ENCODE measurements around the gene OSCP1.
A peak's percentile ranks its signal among the peaks of the same experiment; 100 is the strongest.
"Not testable (repeated sequence)": the region's sequence is repeated elsewhere in the genome, so short reads cannot be mapped to it uniquely, and the experiment has no call there.

Gene OSCP1, protein sequence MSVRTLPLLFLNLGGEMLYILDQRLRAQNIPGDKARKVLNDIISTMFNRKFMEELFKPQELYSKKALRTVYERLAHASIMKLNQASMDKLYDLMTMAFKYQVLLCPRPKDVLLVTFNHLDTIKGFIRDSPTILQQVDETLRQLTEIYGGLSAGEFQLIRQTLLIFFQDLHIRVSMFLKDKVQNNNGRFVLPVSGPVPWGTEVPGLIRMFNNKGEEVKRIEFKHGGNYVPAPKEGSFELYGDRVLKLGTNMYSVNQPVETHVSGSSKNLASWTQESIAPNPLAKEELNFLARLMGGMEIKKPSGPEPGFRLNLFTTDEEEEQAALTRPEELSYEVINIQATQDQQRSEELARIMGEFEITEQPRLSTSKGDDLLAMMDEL

DNA sequence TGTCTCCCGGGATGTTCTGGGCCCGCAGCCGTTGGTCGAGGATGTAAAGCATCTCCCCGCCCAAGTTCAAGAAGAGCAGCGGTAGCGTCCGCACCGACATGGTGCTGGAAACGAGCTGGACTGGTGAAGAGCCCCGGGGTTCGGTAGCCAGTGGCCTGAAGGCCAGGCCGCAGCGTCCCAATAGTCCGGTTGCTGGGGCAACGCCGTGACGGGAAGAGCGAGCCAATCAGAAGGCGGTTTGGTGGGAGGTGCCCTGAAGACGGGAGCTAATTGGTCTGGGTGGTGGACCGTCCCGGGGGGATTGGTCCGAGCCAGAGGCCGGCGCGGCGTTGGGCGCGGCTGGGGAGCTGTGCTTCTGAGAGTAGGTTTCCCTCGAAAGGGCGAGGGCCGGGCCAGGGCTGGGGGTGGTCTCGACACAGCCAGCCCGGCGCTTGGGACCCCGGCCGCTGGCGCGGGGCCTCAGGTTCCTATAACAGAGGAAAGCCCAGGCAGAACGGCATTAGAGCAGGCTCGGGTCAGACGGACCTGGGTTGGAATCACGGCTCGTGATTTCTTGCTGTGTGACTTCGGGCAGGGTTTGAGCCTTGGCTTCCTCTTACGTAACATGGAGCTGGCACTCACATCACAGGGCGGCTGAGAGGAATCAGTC, at the start of gene OSCP1:
TSS of gene OSCP1 (minus strand) at position 182 of the 649 bp plus-strand sequence. CDS start at position 100, 82 bp downstream.
- DNase-seq (ENCODE audit: low read depth in 2 of 3, low spot score in 1 of 3): peak; percentile 75 to 81 (median 76)

DNA sequence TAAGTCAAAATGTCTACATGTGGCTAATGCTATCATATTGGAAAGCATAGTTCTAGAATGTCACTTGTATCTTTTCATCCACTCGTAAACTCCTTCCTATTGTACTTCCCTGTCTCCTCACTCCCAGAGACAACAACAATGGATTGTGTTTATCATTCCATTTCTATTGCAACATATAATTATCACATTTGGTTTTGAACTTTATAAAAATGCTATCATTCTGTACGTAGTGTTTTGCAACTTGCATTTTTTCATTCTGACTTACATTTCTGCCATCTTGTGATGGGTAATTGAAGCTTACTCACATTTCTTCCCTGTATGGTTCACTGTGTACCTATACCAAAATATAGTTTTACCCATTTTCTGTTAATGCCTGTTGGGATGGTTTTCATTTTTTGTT, 47.0 kb upstream of the OSCP1 start:
- DNase-seq (ENCODE audit: low read depth in 2 of 3, low spot score in 1 of 3): no peak

DNA sequence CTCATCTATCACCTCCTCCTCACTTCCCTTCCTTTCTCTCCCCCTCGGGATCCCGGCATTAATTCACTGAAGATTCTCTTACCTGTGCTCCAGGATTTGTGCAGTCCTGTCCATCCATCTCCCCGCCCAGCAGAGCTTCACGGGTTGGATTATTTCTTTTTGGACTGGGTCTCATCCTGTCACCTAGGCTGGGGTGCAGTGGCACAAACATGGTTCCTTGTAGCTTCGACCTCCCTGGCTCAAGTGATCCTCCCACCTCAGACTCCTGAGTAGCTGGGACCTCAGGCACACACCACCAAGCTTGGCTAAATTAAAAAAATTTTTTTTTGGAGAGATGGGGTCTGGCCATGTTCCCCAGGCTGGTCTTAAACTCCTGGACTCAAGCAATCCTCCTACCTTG, 44.7 kb upstream of the OSCP1 start:
- no peak for DNase-seq (ENCODE audit: low read depth in 2 of 3, low spot score in 1 of 3)

DNA sequence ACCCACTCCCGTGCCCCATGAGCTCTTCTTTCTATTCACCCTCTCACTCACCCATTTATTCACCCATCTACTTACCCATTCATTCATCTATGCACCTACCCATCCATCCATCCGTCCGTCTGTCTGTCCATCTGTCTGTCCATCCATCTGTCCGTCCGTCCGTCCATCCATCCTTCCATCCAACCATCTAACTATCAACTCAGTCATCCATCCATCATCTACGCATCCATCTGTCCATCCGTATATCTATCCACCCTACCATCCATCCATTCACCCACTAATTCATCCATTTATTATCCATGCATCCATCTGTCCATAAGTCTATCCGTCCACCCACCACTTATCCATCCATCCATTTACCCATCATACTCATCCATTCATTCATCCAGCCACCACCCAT, 43.3 kb upstream of the OSCP1 start:
- DNase-seq (ENCODE audit: low read depth in 2 of 3, low spot score in 1 of 3): no peak

DNA sequence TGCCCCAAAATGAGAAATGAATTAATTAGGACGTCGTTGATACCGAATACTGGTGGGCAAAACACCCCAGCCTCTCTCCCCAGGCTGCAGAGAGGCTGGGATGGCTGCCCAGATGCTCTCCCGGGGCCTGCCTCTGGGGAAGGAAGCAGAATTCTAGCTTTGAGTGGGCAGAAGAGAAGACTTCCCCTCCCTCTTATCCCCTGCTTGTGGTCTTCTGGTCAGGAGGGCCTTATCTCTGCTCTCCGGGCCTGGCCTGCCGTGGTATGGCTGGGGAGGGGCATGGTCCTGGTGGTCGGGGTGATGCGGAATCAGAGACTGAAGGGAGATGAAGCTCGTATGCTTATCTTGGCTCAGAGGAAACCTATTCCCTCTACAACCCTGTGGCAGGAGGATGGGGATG, 42.2 kb upstream of the OSCP1 start:
- DNase-seq (ENCODE audit: low read depth in 2 of 3, low spot score in 1 of 3): no peak

DNA sequence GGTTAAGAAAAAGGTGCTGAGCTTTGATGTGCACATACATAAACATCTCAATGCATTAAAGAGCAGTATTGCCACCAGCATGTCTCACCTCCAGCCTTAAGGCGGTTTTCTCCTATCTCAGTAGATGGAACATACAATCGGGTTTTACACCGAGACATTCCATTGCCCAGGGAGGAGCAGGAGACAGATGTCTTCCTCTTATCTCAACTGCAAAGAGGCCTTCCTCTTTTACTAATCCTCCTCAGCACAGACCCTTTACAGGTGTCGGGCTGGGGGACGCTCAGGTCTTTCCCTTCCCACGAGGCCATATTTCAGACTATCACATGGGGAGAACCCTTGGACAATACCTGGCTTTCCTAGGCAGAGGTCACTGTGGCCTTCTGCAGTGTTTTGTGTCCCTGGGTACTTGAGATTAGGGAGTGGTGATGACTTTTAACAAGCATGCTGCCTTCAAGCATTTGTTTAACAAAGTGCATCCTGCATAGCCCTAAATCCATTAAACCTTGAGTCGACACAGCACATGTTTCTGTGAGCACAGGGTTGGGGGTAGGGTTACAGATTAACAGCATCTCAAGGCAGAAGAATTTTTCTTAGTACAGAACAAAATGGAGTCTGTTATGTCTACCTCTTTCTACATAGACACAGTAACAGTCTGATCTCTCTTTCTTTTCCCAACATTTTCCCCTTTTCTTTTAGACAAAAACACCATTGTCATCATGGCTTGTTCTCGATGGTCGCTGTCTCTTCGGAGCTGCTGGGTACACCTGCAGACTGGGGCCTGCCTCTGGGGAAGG, 39.2 kb upstream of the OSCP1 start:
- not testable (repeated sequence) for DNase-seq (ENCODE audit: low read depth in 2 of 3, low spot score in 1 of 3)

DNA sequence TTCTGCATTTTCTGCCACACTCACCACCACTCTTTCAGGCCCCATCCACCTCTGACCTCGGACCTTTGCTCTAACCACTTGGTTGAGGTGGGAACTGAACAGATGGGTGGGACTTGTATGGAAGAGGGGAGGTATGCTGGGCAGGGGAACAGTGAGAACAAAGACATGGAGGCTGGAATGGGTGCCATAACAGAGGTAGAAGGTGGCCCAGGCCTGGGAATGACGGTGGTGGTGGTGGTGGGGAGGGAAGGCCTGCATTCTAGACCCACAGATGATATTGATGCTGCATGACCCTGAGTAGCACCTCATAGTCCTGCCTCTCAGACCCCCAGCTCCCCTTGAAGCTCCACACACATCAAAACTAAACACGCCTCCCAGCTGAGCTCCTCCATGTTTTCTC, 37.7 kb upstream of the OSCP1 start:
- no peak for DNase-seq (ENCODE audit: low read depth in 2 of 3, low spot score in 1 of 3)

DNA sequence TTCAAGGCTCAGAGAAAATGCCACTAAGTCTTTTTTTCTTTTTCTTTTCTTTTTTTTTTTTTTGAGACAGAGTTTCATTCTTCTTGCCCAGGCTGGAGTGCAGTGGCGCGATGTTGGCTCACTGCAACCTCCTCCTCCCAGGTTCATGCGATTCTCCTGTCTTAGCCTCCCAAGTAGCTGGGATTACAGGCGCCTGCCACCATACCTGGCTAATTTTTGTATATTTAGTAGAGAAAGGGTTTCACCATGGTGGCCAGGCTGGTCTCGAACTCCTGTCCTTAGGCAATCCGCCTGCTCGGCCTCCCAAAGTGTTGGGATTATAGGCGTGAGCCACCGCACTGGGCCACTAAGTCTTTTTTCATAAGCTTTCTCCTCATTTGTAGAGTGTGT, 37.1 kb upstream of the OSCP1 start:
- DNase-seq (ENCODE audit: low read depth in 2 of 3, low spot score in 1 of 3): not testable (repeated sequence)

DNA sequence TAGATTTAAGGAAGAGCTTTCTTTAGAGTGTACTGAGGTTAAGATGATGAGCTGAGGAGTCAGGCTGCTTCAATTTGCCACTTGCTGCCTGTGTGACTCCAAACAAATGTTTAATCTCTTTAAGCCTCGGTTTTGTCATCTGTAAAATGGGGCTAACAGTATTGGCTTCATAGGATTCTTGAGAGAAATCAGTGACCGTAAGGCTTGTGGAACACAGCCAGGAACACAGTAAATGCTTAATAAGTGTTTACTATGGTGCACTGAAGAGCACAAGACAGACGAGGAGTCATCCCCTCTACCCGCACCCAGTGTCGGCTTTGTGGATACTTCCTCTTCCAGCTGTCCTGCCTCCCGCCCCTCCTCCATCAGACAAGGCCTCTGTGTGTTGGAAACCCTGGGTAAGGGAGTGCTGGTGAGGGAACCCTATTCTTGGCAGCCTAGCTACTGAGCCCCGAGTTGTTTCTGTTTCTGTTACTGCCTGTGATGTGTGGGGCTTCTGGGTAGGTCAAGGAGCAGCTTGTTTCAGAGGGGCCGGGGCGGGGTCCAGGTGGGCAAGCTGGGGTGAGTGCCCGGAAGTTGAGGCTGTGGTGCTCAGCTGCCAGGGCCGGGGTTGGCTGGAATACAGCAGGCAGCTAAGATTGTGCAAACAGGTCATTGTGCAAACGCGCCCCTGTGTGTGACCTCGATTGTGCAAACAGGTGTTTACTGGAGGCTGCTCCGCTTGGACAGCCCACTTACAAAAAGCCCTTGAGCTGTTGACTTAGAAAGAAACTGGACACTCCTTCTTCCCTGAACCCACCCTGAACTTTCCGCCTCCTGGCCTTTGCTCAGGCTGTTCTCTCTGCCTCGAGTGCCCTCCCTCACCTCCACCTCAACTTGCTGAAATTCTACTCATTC, 36.4 kb upstream of the OSCP1 start:
- DNase-seq (ENCODE audit: low read depth in 2 of 3, low spot score in 1 of 3): no peak

DNA sequence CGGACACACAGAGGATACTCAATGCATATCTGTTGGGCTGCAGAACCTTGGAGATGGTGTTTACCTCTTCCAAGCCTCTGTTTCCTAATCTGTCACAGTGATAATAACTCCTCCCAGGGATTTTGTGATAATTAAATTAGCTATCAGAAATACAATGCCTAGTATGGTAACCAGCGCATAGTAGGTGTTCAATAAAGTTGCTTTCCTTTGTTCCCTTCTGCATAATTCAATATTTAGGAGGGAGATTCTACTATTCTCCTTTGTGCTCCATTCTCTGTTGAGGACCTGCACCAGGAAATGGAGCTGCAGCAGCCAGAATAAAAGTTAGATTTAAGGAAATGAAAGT, 35.8 kb upstream of the OSCP1 start:
- no peak for DNase-seq (ENCODE audit: low read depth in 2 of 3, low spot score in 1 of 3)

DNA sequence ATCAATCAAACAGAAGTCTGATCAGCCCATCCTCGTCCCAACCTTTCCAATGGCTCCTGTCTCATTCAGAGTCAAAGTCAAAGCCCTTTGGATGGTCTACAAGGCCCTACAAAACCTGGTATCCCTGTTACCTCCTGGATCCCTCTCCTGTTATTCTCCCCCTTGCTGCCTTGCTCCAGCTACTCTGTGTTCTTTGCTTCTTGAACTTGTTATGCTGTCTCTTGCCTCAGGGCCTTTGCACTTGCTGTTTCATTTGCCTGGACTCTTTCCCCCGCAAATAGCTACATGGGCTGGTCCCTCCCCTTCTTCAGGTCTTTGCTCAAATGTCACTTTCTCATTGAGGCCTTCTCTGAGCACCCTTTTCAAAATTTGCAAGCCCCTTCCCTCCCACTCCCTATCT, 33.8 kb upstream of the OSCP1 start:
- DNase-seq (ENCODE audit: low read depth in 2 of 3, low spot score in 1 of 3): no peak

DNA sequence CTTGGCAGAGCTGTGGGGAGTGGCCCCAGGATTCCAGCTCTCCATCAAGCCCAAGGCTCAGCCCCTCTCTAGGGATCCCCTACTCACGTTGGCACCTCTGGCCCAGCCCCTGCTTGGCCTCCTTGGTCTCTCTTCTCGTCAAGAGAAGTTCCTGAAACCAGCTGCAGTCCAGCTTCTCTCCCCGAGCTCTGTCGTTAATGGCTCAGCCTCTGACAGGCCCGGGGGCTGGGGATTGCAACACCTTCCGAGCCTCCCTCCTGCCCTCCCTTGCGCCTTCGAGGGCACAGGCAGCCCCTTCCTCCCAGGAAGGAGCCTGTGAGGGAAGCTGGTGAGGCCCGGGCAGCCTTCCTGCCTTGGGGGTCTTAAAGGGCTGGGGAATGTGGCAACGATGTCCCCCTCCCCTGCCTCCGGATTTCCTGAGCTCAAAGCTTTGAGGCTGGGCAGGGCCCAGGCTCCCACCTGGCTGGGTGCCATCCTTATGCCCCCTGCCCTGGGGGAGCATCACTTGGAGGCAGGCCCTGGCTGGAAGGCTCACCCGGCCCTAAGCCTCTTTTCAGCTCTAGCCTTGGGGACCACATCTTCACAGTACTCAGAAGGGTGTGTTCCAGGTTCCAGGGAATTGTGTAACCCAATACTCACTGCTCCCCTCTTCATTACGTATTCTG, 32.6 kb upstream of the OSCP1 start, which contains the start of gene CSF3R:
TSS of gene CSF3R (minus strand) at position 190 of the 665 bp plus-strand sequence. CDS start 3,417 bp downstream, outside the sequence.
- no peak for DNase-seq (ENCODE audit: low read depth in 2 of 3, low spot score in 1 of 3)

DNA sequence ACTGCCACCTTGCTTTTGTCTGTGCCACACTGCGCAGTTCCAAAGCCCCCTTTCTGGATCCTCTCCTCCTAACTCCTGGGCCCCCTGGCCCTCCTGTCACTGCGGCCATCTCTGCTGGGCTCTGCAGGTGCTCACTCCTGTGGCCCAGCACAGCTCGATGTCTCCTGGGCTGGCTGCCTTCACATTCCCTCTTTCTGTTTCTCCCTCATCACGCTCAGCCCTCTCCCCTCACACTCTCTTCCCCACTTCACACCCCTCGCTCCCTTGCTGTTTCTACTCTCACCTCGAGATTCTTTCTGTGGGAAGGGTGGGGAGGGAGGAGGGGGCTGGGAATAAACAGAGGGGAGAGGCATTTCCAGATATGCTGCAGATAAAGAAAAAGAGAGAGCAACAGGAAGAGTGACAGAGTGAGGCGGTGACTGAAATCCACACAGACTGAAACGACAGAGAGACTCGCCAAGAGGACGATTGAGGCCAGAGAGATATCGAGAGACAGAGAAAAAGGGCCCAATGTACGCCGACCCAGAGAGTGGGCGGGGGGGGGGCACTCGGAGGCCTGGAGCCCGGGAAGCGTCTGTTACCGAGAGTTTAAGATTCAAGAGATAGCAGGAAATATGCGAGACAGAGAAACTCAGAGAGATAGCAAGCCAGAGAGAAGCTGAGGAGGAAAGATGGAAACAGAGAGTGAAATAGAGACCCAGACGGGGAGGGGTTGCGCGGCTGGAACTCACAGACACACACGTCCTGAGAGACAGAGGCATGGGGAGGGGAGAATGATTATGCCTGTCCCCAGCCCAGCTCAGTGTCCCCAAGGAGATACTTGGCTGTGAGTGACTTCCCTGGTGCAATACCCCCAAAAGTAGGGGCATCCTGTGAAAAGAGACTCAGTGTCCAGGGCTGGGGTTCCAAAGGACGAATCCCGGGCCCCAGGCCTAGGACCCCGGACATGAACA, 31.8 kb upstream of the OSCP1 start:
- no peak for DNase-seq (ENCODE audit: low read depth in 2 of 3, low spot score in 1 of 3)

DNA sequence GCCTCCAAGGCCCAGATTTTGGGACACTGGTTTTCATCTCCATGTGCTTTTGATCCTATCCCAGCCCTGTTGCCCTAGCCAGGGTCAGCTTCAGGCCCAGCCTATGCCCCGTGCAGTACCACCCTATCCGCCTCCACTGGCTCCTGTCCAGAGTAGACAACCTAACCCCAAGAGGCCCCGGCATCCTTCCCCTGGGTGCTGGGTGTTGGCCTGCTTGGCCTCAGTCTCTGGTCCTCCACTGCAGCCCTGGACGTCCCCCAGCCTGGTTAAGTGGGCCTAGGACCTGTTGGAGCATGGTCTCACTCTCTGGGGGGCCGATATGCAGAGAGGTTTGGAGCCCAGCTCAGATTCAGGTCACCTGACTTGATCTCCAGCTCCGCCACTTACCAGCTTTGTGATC, 30.8 kb upstream of the OSCP1 start:
- DNase-seq (ENCODE audit: low read depth in 2 of 3, low spot score in 1 of 3): no peak

DNA sequence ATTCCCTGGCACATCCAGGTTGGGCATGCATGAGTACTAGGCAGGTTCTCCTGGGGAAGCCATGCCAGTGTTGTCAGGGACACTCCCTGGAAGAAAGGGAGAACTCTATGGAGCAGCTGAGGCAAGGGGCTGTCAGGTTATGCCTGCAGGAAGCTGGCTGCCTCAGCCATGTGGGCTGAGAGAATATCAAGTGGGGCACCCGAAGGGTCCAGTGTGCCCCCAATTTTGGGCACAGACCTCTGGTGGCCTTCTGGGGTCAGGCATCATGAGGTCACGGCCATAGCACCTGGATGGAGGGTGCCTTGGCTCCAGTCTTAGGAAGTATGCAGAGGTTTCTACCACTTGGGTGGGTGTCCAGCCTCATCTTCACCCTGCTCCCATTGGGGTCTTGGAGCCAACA, 29.9 kb upstream of the OSCP1 start:
- DNase-seq (ENCODE audit: low read depth in 2 of 3, low spot score in 1 of 3): no peak

DNA sequence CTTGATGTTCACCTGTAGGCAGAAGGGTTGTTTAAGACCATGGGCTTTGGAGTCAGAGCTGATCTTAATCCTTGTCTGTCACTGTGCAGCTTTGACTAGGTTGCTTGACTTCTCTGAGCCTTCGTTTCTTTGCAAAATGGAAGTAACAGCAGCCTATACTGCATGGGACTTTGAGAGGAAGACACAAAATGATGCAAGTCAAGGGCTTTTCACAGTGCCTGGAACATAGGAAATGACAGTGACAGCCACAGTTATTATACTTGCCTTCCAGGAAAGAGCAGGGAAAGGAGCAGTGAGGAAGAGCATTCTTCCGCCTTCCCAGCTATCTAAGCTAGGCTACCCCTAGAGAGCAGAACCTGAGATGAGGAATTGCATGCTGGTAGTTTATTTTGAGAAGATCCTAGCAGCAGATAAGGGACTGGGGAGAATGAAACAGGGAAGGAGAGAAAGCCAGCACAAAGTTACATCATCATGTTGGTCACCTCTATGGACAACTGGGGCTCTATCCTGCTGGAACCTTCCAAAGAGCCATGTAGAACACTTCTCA, 29.3 kb upstream of the OSCP1 start:
- no peak for DNase-seq (ENCODE audit: low read depth in 2 of 3, low spot score in 1 of 3)

DNA sequence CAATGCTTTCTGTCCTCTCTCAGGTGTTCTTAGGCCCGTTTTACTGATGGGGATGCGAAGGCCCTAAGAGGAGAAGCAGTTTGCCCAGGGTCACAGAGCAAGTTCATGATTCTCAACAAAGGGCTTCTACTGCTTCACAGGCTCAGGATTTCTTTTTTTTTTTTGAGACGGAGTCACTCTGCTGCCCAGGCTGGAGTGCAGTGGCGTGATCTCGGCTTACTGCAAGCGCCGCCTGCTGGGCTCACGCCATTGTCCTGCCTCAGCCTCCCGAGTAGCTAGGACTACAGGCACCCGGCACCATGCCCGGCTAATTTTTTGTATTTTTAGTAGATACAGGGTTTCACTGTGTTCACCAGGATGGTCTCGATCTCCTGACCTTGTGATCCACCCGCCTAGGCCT, 27.4 kb upstream of the OSCP1 start:
- not testable (repeated sequence) for DNase-seq (ENCODE audit: low read depth in 2 of 3, low spot score in 1 of 3)

DNA sequence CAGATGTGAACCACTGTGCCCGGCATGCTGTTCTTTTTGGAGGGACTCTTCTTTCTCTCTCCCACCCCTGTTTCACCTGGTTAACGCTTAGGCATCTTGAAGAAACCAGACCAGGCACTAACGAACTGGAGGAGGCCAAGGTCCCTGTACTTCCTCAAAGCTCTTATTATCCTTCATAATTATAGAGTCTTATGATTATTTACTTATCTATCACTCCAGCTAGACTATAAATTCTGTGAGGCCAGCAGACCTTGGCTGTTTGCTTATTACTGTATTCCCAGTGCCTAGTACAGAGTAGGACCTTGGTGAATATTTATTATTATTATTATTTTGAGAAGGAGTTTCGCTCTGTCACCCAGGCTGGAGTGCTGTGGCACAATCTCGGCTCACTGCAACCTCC, 26.7 kb upstream of the OSCP1 start:
- no peak for DNase-seq (ENCODE audit: low read depth in 2 of 3, low spot score in 1 of 3)
